AG09309 (cell line): ENCODE results near the gene RAD51B.

Experiments used
- DNase-seq: peaks from one replicate; pipeline ENCODE4 v3.0.0-alpha.2; 2010; ENCODE audit warnings: low read depth
- H3K4me3 ChIP-seq: 2 replicates; pipeline ENCODE4 v1.5.1; 2011; ENCODE audit warnings: mild to moderate bottlenecking, low read depth, low read length, moderate library complexity; ENCODE audit not compliant: control insufficient read depth
- CTCF ChIP-seq: IDR thresholded peaks from 2 replicates; pipeline ENCODE4 v1.5.1; 2011; ENCODE audit warnings: mild to moderate bottlenecking, low read depth, low read length, inconsistent platforms; ENCODE audit not compliant: insufficient read depth, control insufficient read depth; ENCODE audit errors: missing control alignments

RAD51B gene

DNA sequence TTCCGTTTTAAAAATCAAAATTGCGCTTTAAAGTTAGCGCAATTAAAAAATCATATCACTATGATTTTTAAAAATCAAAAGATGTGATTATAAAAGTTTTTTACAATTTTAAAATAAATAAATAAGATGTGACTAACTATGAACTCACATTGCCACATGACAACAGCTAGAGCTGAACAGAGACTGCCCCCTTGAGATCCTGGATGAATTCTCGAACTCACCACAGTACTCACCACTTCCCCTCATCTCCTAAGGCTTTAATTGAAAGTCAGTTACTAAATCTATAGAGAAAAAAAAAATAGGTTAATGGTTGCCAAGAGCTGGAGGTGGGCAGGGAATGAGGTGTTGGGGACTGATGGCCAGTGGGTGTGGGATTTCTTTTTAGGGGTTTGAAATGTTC lies 589.1 kb downstream of the RAD51B start:
- no peak overlapping the region for H3K4me3 ChIP-seq
- DNase-seq: no peak
- peak; percentile 22 for TF ChIP-seq CTCF

GRCh38 chr14:68409387-68409786 lies 589.8 kb downstream of the RAD51B start:
- DNase-seq: no peak
- no peak overlapping the region for H3K4me3 ChIP-seq
- TF ChIP-seq CTCF: no peak

DNA sequence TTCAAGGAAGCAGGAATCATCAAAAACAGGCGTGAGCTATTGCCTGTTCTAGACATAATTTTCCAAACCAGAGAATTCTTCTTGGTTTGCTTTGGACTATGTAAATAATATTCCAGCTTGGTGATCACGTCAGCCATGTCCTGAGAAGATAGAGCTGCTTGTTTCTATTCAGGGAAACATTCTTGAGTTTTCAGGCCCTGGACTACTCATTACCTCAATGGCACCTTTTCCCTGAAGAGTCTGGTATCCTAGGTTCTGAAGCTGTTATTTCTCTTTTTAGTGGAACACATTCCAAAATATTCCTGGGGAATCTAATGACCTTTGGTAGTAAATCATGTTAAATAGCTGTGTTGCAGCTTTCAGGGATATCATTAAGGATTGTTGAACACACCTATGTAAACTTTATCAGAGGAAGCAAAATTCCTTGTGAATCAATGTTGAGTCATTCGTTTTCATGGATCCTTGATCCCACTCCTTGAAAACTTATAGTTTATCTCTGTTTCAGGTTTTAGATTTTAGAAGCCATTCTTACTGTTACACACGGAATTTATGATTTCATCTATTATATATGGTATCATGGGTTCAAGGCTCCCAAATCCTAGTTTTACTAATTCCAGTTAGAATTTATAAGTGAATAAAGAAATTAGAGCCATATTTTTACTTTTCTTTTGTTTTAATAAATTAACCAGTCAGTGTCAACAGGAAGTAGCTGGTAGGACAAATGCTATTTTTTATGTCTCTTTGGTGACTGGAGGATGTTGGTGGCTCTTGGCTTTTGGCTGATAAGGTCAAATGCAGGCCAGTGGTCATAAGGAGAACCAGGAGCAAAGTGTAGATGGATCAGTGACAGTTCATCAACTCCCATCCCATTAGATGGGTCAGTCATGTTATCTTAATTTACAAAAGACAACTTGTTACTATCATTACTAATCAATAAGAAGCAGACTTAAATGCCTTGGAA lies 593.2 kb downstream of the RAD51B start:
- no peak overlapping the region for H3K4me3 ChIP-seq
- DNase-seq: no peak
- TF ChIP-seq CTCF: no peak

DNA sequence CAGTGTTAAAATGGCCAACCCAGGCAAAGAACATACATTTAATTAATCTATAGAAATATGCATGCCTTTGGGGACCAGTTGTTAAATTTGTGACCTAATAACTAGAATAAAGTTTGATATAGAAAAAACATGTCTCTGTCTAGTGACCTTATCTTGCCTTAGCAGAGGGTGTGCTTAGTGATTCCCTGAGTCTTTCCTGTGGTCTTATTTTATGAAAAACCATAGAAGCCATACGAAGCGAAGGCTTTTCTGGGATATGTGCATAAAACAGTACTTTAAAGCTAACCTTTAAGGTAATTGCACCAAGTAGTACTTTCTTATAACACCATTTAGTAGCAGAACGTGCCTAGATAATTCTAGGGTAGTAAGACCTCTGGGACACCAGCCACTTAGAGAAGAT lies 593.9 kb downstream of the RAD51B start:
- H3K4me3 ChIP-seq: no peak overlapping the region
- DNase-seq: no peak
- no peak for TF ChIP-seq CTCF

- DNase-seq: no peak
- no peak for TF ChIP-seq CTCF
These were observed 594.5 kb downstream of the RAD51B start for GRCh38 chr14:68414121-68414520.

GRCh38 chr14:68416171-68416570 lies 596.6 kb downstream of the RAD51B start:
- DNase-seq: no peak
- H3K4me3 ChIP-seq: no peak overlapping the region
- no peak for TF ChIP-seq CTCF

More at GRCh38 chr14:68414121-68414520, 594.5 kb downstream of the RAD51B start:
- H3K4me3 ChIP-seq: no peak overlapping the region
